Panc1 (cell line): Measurements from ENCODE around the gene MOV10L1. TPM values are rescaled to one million over a fixed set of nuclear protein-coding genes. Genes with fewer than 3 reads are reported as not detected.

Experiments
- ATAC-seq: fragments of 200-7000 bp; cut with Tn5 transposase; 2 replicates; pipeline ENCODE4 v1.9.1; 2020; ENCODE audit warnings: mild to moderate bottlenecking, moderate library complexity
- BruUV-seq: library from RNA; stranded (reverse); fragments of 400-500 nt; replicated peaks from 2 replicates; lab custom pipeline; 2021; lab: Mats Ljungman, UMichigan
- CTCF ChIA-PET: fragments of 300-600 bp; sonication (Branson Sonifier 250); formaldehyde crosslinking; loops from one replicate; lab custom pipeline; 2022; ENCODE audit warnings: antibody characterized with exemption; lab: Charles Lee
- POLR2A ChIA-PET: fragments of 300-600 bp; sonication (Branson Sonifier 250); formaldehyde crosslinking; loops from one replicate; lab custom pipeline; 2022; ENCODE audit warnings: antibody characterized with exemption; lab: Charles Lee
- DNase-seq: peaks from one replicate; pipeline ENCODE4 v3.0.0-alpha.2; 2010; ENCODE audit warnings: low read depth, low spot score
- H3K27ac ChIP-seq: 2 replicates; pipeline ENCODE4 v1.5.1; 2011; ENCODE audit warnings: mild to moderate bottlenecking, low read length, inconsistent platforms
- H3K27me3 ChIP-seq: fragments of 200-500 bp; sonication (Bioruptor generic); 2 replicates; pipeline ENCODE4 v1.6.0; 2014; ENCODE audit warnings: low read length, inconsistent platforms; ENCODE audit not compliant: control insufficient read depth, insufficient read depth
- H3K36me3 ChIP-seq: fragments of 200-500 bp; sonication (Bioruptor generic); 2 replicates; pipeline ENCODE4 v1.5.1; 2014; ENCODE audit warnings: inconsistent platforms, mild to moderate bottlenecking, low read length, moderate library complexity; ENCODE audit not compliant: control insufficient read depth, insufficient read depth
- H3K4me1 ChIP-seq: 2 replicates; pipeline ENCODE4 v1.5.1; 2011; ENCODE audit warnings: inconsistent platforms, mild to moderate bottlenecking, low read length, moderate library complexity; ENCODE audit not compliant: control insufficient read depth, insufficient read depth
- H3K4me3 ChIP-seq, 2 experiments: 2 replicates each; pipeline ENCODE4 v1.5.1; 2011 to 2012; ENCODE audit warnings: low read depth in 2 of 2, low read length in 2 of 2, mild to moderate bottlenecking in 2 of 2, inconsistent platforms in 1 of 2, moderate library complexity in 1 of 2
- H3K9me3 ChIP-seq: fragments of 200-500 bp; sonication (Bioruptor generic); 2 replicates; pipeline ENCODE4 v1.5.1; 2014; ENCODE audit warnings: low read depth, mild to moderate bottlenecking, inconsistent platforms, low read length, moderate library complexity; ENCODE audit not compliant: control insufficient read depth, insufficient read depth
- POLR2AphosphoS5 ChIP-seq: IDR thresholded peaks from 2 replicates; pipeline ENCODE4 v1.6.1; 2012; ENCODE audit warnings: mild to moderate bottlenecking, low read depth, low read length, moderate library complexity
- in situ Hi-C: cut with HindIII; loops from 2 replicates; pipeline ENCODE4 v1.10.0; 2016; ENCODE audit warnings: low sequenced_read_pairs, low pct_unique_long_range_greater_than_20kb
- intact Hi-C: fragments of 100-400 bp; cut with micrococcal nuclease; formaldehyde crosslinking; loops from one replicate; pipeline ENCODE4 v1.10.0; 2022; ENCODE audit not compliant: unreplicated experiment
- total RNA-seq: library from RNA; stranded (reverse); gene quantifications from one replicate; pipeline ENCODE4 v1.2.1, GENCODE V29; 2021; ENCODE audit not compliant: unreplicated experiment
- TF ChIP-seq, protein P1 (sequence below): fragments of 450-650 bp; IDR thresholded peaks from 2 replicates; pipeline ENCODE4 v1.5.1; 2017; ENCODE audit warnings: mild to moderate bottlenecking
- TF ChIP-seq, protein P2 (sequence below), 2 experiments: IDR thresholded peaks; 2 replicates each; pipeline ENCODE4 v1.6.1; 2011 to 2012; ENCODE audit warnings: low read depth in 2 of 2, control low read depth in 1 of 2, low read length in 1 of 2, mild to moderate bottlenecking in 1 of 2, moderate library complexity in 1 of 2; ENCODE audit not compliant: insufficient read depth in 1 of 2

Gene MOV10L1
- total RNA-seq, 1 experiment from 2014 or later = 0.10 TPM

DNA sequence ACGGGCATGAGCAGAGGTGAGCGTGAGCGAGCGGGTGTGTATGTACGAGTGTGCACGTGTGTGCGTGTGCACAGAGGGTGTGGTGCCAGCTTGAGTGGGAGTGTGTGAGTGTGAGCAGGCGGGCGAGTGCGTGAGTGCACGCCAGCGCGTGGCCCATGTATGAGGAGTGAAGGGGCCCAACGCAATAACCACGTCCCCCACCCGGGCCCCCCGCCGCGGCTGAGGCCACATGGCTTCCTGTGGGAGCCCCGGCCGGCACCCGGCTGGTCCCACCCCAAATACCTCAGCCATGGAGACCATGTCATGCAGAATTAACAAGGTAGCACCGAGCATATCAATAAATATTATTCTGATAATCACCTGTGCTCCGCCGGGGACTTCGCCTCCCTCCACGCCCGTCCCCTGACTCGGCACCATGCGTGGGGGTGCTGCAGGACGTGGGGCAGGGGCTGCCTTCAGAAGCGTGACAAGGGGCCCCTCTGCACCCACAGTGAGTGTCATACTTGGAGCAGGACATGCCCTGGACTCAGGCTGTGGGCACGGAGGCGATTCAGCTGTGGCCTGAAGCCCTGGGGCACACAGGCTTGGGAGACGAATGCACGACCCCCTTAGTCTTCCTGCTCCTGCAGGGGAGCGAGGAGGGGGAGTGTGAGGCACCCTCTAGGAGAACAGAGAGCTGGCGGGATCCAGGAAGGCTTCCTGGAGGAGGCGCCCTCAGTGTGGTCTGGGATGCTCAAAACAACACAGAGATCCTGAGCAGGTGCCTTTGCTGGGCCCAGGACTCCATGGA is 90.3 kb downstream of the MOV10L1 start:
- H3K4me1 ChIP-seq = peaks cover 14% of the 10 kb centered on the region; the same call in 1 of the 2 replicates
- ATAC-seq = no peak
- CTCF ChIA-PET = no interaction called here
- intact Hi-C loops (no loop called here), in situ Hi-C loops (no loop called here)
- no peak overlapping the region for H3K4me3 ChIP-seq
- no peak for DNase-seq
- POLR2A ChIA-PET = no interaction called here
- no peaks in the 10 kb centered on the region for H3K36me3 ChIP-seq
- BruUV-seq = no TSS peak
- H3K9me3 ChIP-seq = no peaks in the 10 kb centered on the region
- TF ChIP-seq, protein P1, sequence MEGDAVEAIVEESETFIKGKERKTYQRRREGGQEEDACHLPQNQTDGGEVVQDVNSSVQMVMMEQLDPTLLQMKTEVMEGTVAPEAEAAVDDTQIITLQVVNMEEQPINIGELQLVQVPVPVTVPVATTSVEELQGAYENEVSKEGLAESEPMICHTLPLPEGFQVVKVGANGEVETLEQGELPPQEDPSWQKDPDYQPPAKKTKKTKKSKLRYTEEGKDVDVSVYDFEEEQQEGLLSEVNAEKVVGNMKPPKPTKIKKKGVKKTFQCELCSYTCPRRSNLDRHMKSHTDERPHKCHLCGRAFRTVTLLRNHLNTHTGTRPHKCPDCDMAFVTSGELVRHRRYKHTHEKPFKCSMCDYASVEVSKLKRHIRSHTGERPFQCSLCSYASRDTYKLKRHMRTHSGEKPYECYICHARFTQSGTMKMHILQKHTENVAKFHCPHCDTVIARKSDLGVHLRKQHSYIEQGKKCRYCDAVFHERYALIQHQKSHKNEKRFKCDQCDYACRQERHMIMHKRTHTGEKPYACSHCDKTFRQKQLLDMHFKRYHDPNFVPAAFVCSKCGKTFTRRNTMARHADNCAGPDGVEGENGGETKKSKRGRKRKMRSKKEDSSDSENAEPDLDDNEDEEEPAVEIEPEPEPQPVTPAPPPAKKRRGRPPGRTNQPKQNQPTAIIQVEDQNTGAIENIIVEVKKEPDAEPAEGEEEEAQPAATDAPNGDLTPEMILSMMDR = no peak
- TF ChIP-seq, protein P2, sequence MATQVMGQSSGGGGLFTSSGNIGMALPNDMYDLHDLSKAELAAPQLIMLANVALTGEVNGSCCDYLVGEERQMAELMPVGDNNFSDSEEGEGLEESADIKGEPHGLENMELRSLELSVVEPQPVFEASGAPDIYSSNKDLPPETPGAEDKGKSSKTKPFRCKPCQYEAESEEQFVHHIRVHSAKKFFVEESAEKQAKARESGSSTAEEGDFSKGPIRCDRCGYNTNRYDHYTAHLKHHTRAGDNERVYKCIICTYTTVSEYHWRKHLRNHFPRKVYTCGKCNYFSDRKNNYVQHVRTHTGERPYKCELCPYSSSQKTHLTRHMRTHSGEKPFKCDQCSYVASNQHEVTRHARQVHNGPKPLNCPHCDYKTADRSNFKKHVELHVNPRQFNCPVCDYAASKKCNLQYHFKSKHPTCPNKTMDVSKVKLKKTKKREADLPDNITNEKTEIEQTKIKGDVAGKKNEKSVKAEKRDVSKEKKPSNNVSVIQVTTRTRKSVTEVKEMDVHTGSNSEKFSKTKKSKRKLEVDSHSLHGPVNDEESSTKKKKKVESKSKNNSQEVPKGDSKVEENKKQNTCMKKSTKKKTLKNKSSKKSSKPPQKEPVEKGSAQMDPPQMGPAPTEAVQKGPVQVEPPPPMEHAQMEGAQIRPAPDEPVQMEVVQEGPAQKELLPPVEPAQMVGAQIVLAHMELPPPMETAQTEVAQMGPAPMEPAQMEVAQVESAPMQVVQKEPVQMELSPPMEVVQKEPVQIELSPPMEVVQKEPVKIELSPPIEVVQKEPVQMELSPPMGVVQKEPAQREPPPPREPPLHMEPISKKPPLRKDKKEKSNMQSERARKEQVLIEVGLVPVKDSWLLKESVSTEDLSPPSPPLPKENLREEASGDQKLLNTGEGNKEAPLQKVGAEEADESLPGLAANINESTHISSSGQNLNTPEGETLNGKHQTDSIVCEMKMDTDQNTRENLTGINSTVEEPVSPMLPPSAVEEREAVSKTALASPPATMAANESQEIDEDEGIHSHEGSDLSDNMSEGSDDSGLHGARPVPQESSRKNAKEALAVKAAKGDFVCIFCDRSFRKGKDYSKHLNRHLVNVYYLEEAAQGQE (IDR thresholded peaks at IDR 0.05; ENCODE audit: insufficient read depth in 1 of 2, low read depth in 2 of 2, low read length in 1 of 2) = no peak
- no peaks in the 10 kb centered on the region for H3K27me3 ChIP-seq
- H3K27ac ChIP-seq = no peak overlapping the region

DNA sequence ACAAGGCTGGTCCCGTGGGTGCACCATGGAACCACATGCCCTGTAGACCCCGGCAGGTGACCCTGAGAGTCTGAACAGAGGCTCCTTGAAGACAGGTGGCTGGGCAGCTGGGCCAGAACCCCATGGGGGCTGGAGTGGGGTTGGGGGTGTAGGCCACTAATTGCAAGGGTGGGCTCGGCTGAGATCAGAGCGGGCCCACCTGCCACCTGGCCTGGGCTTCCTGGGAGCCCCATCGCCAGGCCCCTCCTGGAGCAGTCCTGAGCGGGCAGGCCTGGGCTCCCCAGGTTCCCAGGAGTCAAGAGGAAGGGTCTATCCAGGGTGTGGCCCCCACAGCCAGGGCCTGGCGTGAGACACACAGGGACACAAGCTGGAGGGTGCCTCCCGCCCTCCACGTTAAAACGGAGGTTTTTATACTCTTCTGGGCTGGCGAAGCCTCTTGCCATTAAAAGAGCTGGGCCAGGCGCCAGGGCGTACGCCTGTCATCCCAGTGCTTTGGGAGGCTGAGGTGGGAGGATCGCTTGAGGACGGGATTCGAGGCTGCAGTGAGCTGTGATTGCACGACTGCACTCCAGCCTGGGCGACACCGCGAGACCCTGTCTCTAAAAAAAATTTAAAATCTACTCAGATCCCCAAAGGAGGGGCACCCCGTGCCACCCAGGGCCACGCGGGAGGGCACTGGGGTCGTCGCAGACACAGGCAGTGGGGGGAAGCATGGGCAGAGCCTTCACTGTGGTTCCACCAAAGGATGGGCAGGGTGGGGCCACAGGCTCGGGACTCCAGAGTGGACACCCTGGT is 91.1 kb downstream of the MOV10L1 start:
- ChIA-PET POLR2A (no interaction called here), CTCF (no interaction called here)
- H3K36me3 ChIP-seq = no peaks in the 10 kb centered on the region
- intact Hi-C loops = no loop called here
- H3K27ac ChIP-seq = no peak overlapping the region
- ATAC-seq (no peak), DNase-seq (no peak)
- no peak overlapping the region for H3K4me3 ChIP-seq
- no peaks in the 10 kb centered on the region for H3K9me3 ChIP-seq
- no peaks in the 10 kb centered on the region for H3K27me3 ChIP-seq
- TF ChIP-seq POLR2AphosphoS5 = no peak
- TF ChIP-seq, protein P1 = no peak
- peaks cover 14% of the 10 kb centered on the region; the same call in 1 of the 2 replicates for H3K4me1 ChIP-seq
- in situ Hi-C loops = no loop called here
- no TSS peak for BruUV-seq
